Common myeloid progenitor, CD34-positive (primary cell): ENCODE data around the gene STX8.
"Not testable (repeated sequence)": the region's sequence is repeated elsewhere in the genome, so short reads cannot be mapped to it uniquely, and the experiment has no call there.

Experiments used
- CTCF ChIA-PET: fragments of 350-600 bp; sonication (Branson Sonifier 250); formaldehyde crosslinking; loops from one replicate; lab custom pipeline; 2021; ENCODE audit warnings: antibody characterized with exemption; lab: Charles Lee
- POLR2A ChIA-PET: fragments of 350-600 bp; sonication (Branson Sonifier 250); formaldehyde crosslinking; loops from one replicate; lab custom pipeline; 2021; ENCODE audit warnings: antibody characterized with exemption; lab: Charles Lee
- DNase-seq, 3 donors: peaks; one replicate each; pipeline versions ENCODE4 v3.0.0 to v3.0.0-alpha.2; 2013
- H3K27ac ChIP-seq, 2 experiments: 1 replicate in 1 of 2; 2 replicates in 1 of 2; pipeline ENCODE4 v1.7.0; 2013; ENCODE audit warnings: inconsistent platforms in 2 of 2, low read length in 2 of 2, mild to moderate bottlenecking in 2 of 2, low read depth in 1 of 2, moderate library complexity in 1 of 2; ENCODE audit not compliant: severe bottlenecking in 2 of 2, insufficient read depth in 1 of 2, poor library complexity in 1 of 2
- H3K27me3 ChIP-seq, 5 experiments: replicated peaks in 2 of 5; 1 replicate in 3 of 5; 2 replicates in 2 of 5; pipeline versions ENCODE4 v1.6.1 to v1.7.0; 2013; ENCODE audit warnings: low read length in 4 of 5, mild to moderate bottlenecking in 2 of 5, moderate library complexity in 2 of 5, inconsistent platforms in 1 of 5; ENCODE audit not compliant: insufficient read depth in 5 of 5, control insufficient read depth in 4 of 5
- H3K36me3 ChIP-seq, 4 experiments: 1 replicate in 2 of 4; 2 replicates in 2 of 4; pipeline versions ENCODE4 v1.6.1 to v1.7.0; 2013; ENCODE audit warnings: low read length in 3 of 4, control low read depth in 1 of 4, mild to moderate bottlenecking in 1 of 4; ENCODE audit not compliant: control insufficient read depth in 4 of 4, insufficient read depth in 4 of 4
- H3K4me1 ChIP-seq, 4 experiments: 1 replicate in 3 of 4; 2 replicates in 1 of 4; pipeline versions ENCODE4 v1.6.1 to v1.7.1; 2013; ENCODE audit warnings: low read length in 3 of 4, mild to moderate bottlenecking in 3 of 4, control low read depth in 1 of 4, inconsistent platforms in 1 of 4, moderate library complexity in 1 of 4; ENCODE audit not compliant: control insufficient read depth in 4 of 4, insufficient read depth in 4 of 4; ENCODE audit errors: control extremely low read depth in 1 of 4
- H3K4me3 ChIP-seq, 7 experiments: 1 replicate in 4 of 7; 2 replicates in 3 of 7; pipeline versions ENCODE4 v1.5.1 to v1.7.0; 2013; ENCODE audit warnings: mild to moderate bottlenecking in 7 of 7, low read length in 6 of 7, moderate library complexity in 6 of 7, inconsistent platforms in 2 of 7, low read depth in 2 of 7, control low read depth in 1 of 7; ENCODE audit not compliant: insufficient read depth in 4 of 7, control insufficient read depth in 1 of 7; ENCODE audit errors: extremely low read depth in 1 of 7
- H3K9me3 ChIP-seq, 5 experiments: 1 replicate in 4 of 5; 2 replicates in 1 of 5; pipeline versions ENCODE4 v1.6.1 to v1.7.1; 2013; ENCODE audit warnings: low read length in 4 of 5, mild to moderate bottlenecking in 2 of 5, inconsistent platforms in 1 of 5, low read depth in 1 of 5, moderate library complexity in 1 of 5; ENCODE audit not compliant: control insufficient read depth in 4 of 5, insufficient read depth in 2 of 5; ENCODE audit errors: control extremely low read depth in 1 of 5
- WGBS: methylation state at CpG from one replicate; pipeline ENCODE4 v1.1.5; 2013; ENCODE audit not compliant: insufficient coverage; 5-methylcytosine and 5-hydroxymethylcytosine counted together

The STX8 gene

DNA sequence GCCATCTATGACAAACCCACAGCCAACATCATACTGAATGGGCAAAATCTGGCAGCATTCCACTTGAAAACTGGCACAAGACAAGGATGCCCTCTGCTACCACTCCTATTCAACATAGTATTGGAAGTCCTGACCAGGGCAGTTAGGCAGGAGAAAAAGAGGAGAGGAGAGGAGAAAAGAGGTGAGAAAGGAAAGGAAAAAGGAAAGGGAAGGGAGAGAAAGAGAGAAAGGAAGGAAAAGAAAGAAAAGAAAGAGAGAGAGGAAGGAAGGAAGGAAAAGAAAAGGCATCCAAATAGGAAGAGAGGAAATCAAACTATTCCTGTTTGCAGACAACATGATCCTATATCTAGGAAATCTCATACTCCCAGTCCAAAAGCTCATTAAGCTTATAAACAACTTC, 11.5 kb downstream of the STX8 start:
- DNase-seq = no peak
- ChIA-PET CTCF (interaction anchor here (2.0 to 4.0 kb wide), 2 partner anchors 9 to 12 kb away, joined by 5 to 14 read pairs; partner anchors contain the start of genes CFAP52 and STX8), POLR2A (interaction anchor here (0.9 kb wide), 1 partner anchor 16 kb away, joined by 4 read pairs; no protein-coding TSS in a partner anchor)
- Histone ChIP-seq H3K36me3 (peaks cover 0 to 16% (median 8%) of the 10 kb centered on the region in 4 experiments), H3K9me3 (no peaks in the 10 kb centered on the region), H3K4me1 (peaks cover 0 to 8% (median 1%) of the 10 kb centered on the region in 4 experiments), H3K4me3 (no peak overlapping the region), H3K27ac (no peak overlapping the region), H3K27me3 (no peaks in the 10 kb centered on the region)

DNA sequence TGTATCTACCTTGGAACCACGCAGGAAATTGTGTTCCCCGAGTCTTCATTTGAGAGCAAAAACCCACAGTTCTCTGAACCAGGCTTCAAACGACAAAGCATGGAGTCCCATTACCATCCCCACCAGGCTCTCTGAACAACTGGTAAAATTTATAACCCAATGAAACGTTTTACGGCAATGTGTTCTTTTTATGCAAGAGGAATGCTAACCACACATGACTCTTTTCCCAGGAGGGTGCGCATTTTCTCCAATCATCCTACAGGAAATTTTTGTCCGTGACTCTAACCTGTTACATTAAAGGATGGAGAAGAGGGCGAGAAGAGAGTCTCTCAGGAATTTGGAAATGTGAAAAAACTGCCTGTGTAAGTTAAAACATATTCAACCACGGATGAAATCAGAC, 17.8 kb downstream of the STX8 start:
- ChIA-PET CTCF (interaction anchor here (1.0 kb wide), 1 partner anchor 18 kb away, joined by 3 read pairs; the partner anchor contains the start of gene STX8), POLR2A (no interaction called here)
- Histone ChIP-seq H3K4me3 (no peak overlapping the region), H3K27me3 (no peaks in the 10 kb centered on the region), H3K4me1 (no peaks in the 10 kb centered on the region), H3K9me3 (no peaks in the 10 kb centered on the region), H3K27ac (no peak overlapping the region), H3K36me3 (peaks cover 0 to 2% (median 0%) of the 10 kb centered on the region in 4 experiments)
- no peak for DNase-seq
- 92% methylated on average over 8 of the region's 9 CpGs for WGBS

DNA sequence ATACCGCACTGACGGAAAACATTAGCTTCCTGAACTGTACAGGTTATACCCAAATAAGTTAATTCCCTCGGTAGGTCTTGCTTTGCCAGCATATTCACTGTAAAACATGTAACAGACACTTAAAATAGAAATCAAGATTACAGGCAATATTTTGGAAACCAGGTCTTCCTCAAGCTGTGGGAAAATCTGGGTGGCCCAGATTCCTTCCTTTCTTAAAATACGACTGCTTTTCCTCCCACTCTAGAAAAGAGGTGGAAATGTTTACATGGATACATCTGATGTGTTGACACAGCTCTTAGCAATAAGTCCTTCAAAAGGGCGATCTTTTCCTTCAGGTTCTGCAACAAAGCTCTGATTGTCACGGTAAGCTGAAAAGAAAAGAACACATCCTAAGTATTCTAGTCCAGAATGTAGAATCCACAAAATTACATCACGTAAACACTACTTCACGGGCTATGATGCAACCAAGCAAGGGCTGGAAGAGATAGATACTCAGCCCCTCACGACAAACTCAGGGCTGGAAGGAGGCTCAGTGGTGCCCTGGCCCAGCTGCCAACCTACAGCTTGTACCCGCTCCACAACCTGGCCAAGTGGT, 18.4 kb downstream of the STX8 start:
- ChIA-PET POLR2A (no interaction called here), CTCF (interaction anchor here (1.0 kb wide), 1 partner anchor 18 kb away, joined by 3 read pairs; the partner anchor contains the start of gene STX8)
- no peak for DNase-seq
- no peak overlapping the region for H3K4me3 ChIP-seq
- H3K36me3 ChIP-seq = peaks cover 0 to 3% (median 0%) of the 10 kb centered on the region in 4 experiments
- H3K27ac ChIP-seq = no peak overlapping the region
- no peaks in the 10 kb centered on the region for H3K9me3 ChIP-seq
- WGBS = 91% methylated on average over 9 of the region's 10 CpGs
- no peaks in the 10 kb centered on the region for H3K27me3 ChIP-seq
- H3K4me1 ChIP-seq = no peaks in the 10 kb centered on the region

DNA sequence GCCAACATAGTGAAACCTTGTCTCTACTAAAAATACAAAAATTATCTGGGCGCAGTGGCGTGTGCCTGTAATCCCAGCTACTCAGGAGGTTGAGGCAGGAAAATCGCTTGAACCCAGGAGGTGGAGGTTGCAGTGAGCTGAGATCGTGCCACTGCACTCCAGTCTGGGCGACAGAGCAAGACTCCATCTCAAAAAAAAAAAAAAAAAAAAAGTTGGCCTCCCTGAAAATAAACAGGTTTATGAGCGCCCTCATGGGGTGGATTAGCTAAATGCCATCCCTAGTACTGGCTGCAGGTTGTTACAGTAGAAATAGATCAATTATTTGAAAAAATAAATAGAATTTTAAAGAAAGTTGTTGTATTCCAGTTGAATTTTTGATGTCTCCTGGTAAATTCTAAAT, 20.9 kb downstream of the STX8 start:
- H3K36me3 ChIP-seq = peaks cover 0 to 13% (median 0%) of the 10 kb centered on the region in 4 experiments
- H3K27me3 ChIP-seq, H3K4me3 ChIP-seq, H3K4me1 ChIP-seq, H3K9me3 ChIP-seq, POLR2A ChIA-PET, H3K27ac ChIP-seq: not testable (repeated sequence)
- CTCF ChIA-PET = interaction anchor here (0.6 to 1.5 kb wide), 7 partner anchors 11 to 544 kb away, joined by 3 to 5 read pairs (median 3); partner anchors contain the start of gene STX8
- WGBS = no CpG with 5 or more reads among the region's 6 CpGs
- DNase-seq = peak; percentile 50 to 67 (median 64)

GRCh38 chr17:9553596-9553995, 22.0 kb downstream of the STX8 start:
- Histone ChIP-seq H3K4me3 (no peak overlapping the region), H3K27me3 (no peaks in the 10 kb centered on the region), H3K4me1 (no peaks in the 10 kb centered on the region), H3K27ac (no peak overlapping the region), H3K9me3 (no peaks in the 10 kb centered on the region), H3K36me3 (peaks cover 0 to 13% (median 0%) of the 10 kb centered on the region in 4 experiments)
- ChIA-PET CTCF (interaction anchor here (1.2 kb wide), 1 partner anchor 32 kb away, joined by 3 read pairs; no protein-coding TSS in a partner anchor), POLR2A (no interaction called here)
- WGBS = 100% methylated on average over 2 of the region's 4 CpGs
- no peak for DNase-seq

DNA sequence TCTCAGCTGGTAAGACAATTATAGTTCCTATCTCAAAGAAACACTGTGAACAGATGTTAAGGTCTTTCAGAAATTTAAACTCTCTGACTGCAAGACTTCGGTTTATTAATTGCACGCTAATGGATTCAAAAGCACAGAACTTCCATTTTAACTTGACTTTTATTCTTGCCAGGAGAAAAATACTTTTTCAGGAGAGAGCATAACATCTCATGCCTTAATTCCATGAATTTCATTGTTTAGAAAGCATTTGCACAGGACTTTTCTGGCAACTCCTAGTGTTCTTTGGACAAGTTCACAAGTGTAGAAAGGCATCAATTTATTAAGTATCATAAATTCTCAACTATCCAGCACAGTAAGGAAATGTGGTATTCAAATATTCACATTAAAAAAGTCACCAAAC, 22.4 kb downstream of the STX8 start:
- Histone ChIP-seq H3K9me3 (no peaks in the 10 kb centered on the region), H3K36me3 (peaks cover 0 to 13% (median 0%) of the 10 kb centered on the region in 4 experiments), H3K4me3 (no peak overlapping the region), H3K27ac (no peak overlapping the region), H3K4me1 (no peaks in the 10 kb centered on the region), H3K27me3 (no peaks in the 10 kb centered on the region)
- 100% methylated on average over 2 of the region's 2 CpGs for WGBS
- POLR2A ChIA-PET = no interaction called here
- no peak for DNase-seq
- CTCF ChIA-PET = no interaction called here

GRCh38 chr17:9549215-9549614, 26.4 kb downstream of the STX8 start:
- no peak overlapping the region for H3K4me3 ChIP-seq
- H3K4me1 ChIP-seq = no peaks in the 10 kb centered on the region
- no peak for DNase-seq
- no peaks in the 10 kb centered on the region for H3K27me3 ChIP-seq
- no peak overlapping the region for H3K27ac ChIP-seq
- no peaks in the 10 kb centered on the region for H3K9me3 ChIP-seq
- peaks cover 0 to 13% (median 0%) of the 10 kb centered on the region in 4 experiments for H3K36me3 ChIP-seq
- ChIA-PET POLR2A (interaction anchor here (0.7 kb wide), 1 partner anchor 232 kb away, joined by 5 read pairs; no protein-coding TSS in a partner anchor), CTCF (interaction anchor here (1.1 kb wide), 1 partner anchor 27 kb away, joined by 4 read pairs; no protein-coding TSS in a partner anchor)
- WGBS = no CpG with 5 or more reads among the region's 2 CpGs
